Measurements from ENCODE around the gene FAM3A. TPM values are rescaled to one million over a fixed set of nuclear protein-coding genes. Genes with fewer than 3 reads are reported as not detected.

Gene FAM3A
- total and polyA plus RNA-seq, 2 of the 8 experiments (the other 6 are each of a cell fraction or from before 2014, with no cell fraction given), result 16.2 to 18.6 TPM

- H3K79me2 ChIP-seq (ENCODE audit: control insufficient read depth in 1 of 2, insufficient read depth in 2 of 2, low read length in 2 of 2), result no peaks in the 10 kb centered on the region
- no peaks in the 10 kb centered on the region for H3K79me1 ChIP-seq (ENCODE audit: low read depth, low read length)
- peak within 1 kb of the TSS; percentile 9 to 47 (median 27); a peak in 5 of 7 replicates for H3K9ac ChIP-seq (replicated peaks in 1 of 4; ENCODE audit: extremely low read depth in 1 of 4, low read depth in 3 of 4, low read length in 3 of 4)
- H3K27ac ChIP-seq (ENCODE audit: low read depth, low read length), result no peak within 1 kb of the TSS
- peaks cover 0 to 13% (median 0%) of the 10 kb centered on the region in 4 experiments; a peak in 2 of 8 replicates for H3K36me3 ChIP-seq (ENCODE audit: control insufficient read depth in 2 of 4, insufficient read depth in 4 of 4, low read length in 3 of 4)
- H3K4me3 ChIP-seq (ENCODE audit: extremely low read depth in 1 of 4, insufficient read depth in 2 of 4, low read depth in 3 of 4, low read length in 4 of 4), result peak within 1 kb of the TSS; percentile 37 to 81 (median 58)
- no peak within 1 kb of the TSS for H3K14ac ChIP-seq (ENCODE audit: insufficient read length)
- no peaks in the 10 kb centered on the region for H3K9me3 ChIP-seq (ENCODE audit: insufficient read depth in 2 of 2, low read depth in 1 of 2, low read length in 1 of 2)
- H2BK15ac ChIP-seq (ENCODE audit: low read length), result no peak within 1 kb of the TSS
- H4K8ac ChIP-seq (ENCODE audit: extremely low read depth, insufficient read depth, low read length), result no peak within 1 kb of the TSS; the same call in none of the 2 replicates
- peaks cover 1 to 2% of the 10 kb centered on the region in 2 experiments for H4K20me1 ChIP-seq (replicated peaks in 1 of 2; ENCODE audit: control insufficient read depth in 1 of 2, insufficient read depth in 2 of 2, low read length in 2 of 2)
- FAIRE-seq, result no peak
- peak within 1 kb of the TSS; percentile 38 for H3K4ac ChIP-seq (replicated peaks; ENCODE audit: insufficient read length, low read depth, low read length)
- peak within 1 kb of the TSS; percentile 66 for H4K5ac ChIP-seq (ENCODE audit: insufficient read length, low read depth, low read length)
- H3K18ac ChIP-seq (ENCODE audit: extremely low read depth, low read length), result no peak within 1 kb of the TSS; the same call in 1 of the 2 replicates
- WGBS, 2 experiments (ENCODE audit: extremely low coverage in 1 of 2, insufficient coverage in 1 of 2, insufficient read length in 1 of 2, insufficient replicate concordance in 2 of 2, low coverage in 1 of 2, low lambda C conversion rate in 2 of 2, missing lambda C conversion rate in 1 of 2), result 83% methylated on average over 3 of the region's 95 CpGs; no CpG with 5 or more reads in 1 of the 2 experiments
- H3K27me3 ChIP-seq (replicated peaks in 1 of 4; ENCODE audit: control insufficient read depth in 3 of 4, extremely low read depth in 1 of 4, insufficient read depth in 3 of 4, low read length in 3 of 4), result no peaks in the 10 kb centered on the region; a peak in 1 of 7 replicates
- CTCF ChIA-PET (ENCODE audit: partially characterized antibody), result interaction anchor here (0.9 to 2.3 kb wide), 2 partner anchors 41 to 61 kb away, joined by 3 to 5 read pairs; no protein-coding TSS in a partner anchor
- H2BK5ac ChIP-seq (ENCODE audit: low read depth, low read length), result no peak within 1 kb of the TSS
- no peak within 1 kb of the TSS for H2BK120ac ChIP-seq (replicated peaks; ENCODE audit: low read depth, low read length)
- H2BK12ac ChIP-seq (ENCODE audit: low read depth, low read length), result no peak within 1 kb of the TSS
- H3K56ac ChIP-seq (replicated peaks; ENCODE audit: insufficient read length, low read depth, low read length), result peak within 1 kb of the TSS; percentile 46
- no peak for TF ChIP-seq SP2 (IDR thresholded peaks at IDR 0.05; ENCODE audit: low read length)
- no peak for TF ChIP-seq BRCA1 (IDR thresholded peaks at IDR 0.05; ENCODE audit: low read depth, low read length)
- 0 out of 2 replicates have a peak, but pooled peaks have one; percentile 46 for TF ChIP-seq PHF8 (conservative IDR thresholded peaks at IDR 0.05; ENCODE audit: low read depth, low read length)
- peak within 1 kb of the TSS; percentile 68 for H3K4me2 ChIP-seq (ENCODE audit: insufficient read depth in 1 of 2, low read depth in 2 of 2, low read length in 2 of 2)
- peak in 1 of 2 experiments; percentile 55 for DNase-seq (ENCODE audit: low read depth in 1 of 2, low spot score in 2 of 2)
- POLR2A ChIA-PET (ENCODE audit: partially characterized antibody), result interaction anchor here (0.9 to 2.3 kb wide), 9 partner anchors 10 to 116 kb away, joined by 4 to 8 read pairs (median 5); partner anchors contain the start of gene RPL10
- no peak within 1 kb of the TSS for H3K23ac ChIP-seq (ENCODE audit: insufficient read length)
- no peak within 1 kb of the TSS for H2BK20ac ChIP-seq (ENCODE audit: low read length)
- no peak within 1 kb of the TSS for H2AFZ ChIP-seq (ENCODE audit: low read length)
- no peak within 1 kb of the TSS for H2AK5ac ChIP-seq (ENCODE audit: low read depth, low read length)
- H3K4me1 ChIP-seq (replicated peaks in 1 of 4; ENCODE audit: control insufficient read depth in 3 of 4, insufficient read depth in 4 of 4, low read length in 3 of 4), result peaks cover 0 to 12% (median 3%) of the 10 kb centered on the region in 4 experiments; a peak in 4 of 7 replicates
- no peaks in the 10 kb centered on the region; the same call in 1 of the 2 replicates for H3K23me2 ChIP-seq (ENCODE audit: low read depth, low read length)
- H4K91ac ChIP-seq (replicated peaks; ENCODE audit: insufficient read length, low read length), result no peak within 1 kb of the TSS
Observed at GRCh38 chrX:154486396-154487207, 29.4 kb downstream of the FAM3A start, which contains the start of gene UBL4A. TSS of gene UBL4A (minus strand) at chrX:154486615. CDS start at chrX:154486584, 31 bp downstream.

Measured in H1 (cell line).